Stimulated activated memory B cell treated with anti-CD40 and anti-IgM and Interleukin-4, amounts not matched to agents 10 μg/mL and 1 μg/mL and 100 μg/mL, for 72 hours (primary cell): ENCODE results near the gene ATG4B.

ENCODE experiments used
- ATAC-seq: fragments of 150-1000 bp; cut with Tn5 transposase; 2 replicates; pipeline ENCODE4 v1.10.0; 2021
- H3K27ac Mint-ChIP-seq: one replicate; pipeline ENCODE4 v1.8.0; 2022; ENCODE audit warnings: mild to moderate bottlenecking, mixed read lengths
- H3K27me3 Mint-ChIP-seq: one replicate; pipeline ENCODE4 v1.8.0; 2022; ENCODE audit warnings: mixed read lengths
- H3K36me3 Mint-ChIP-seq: one replicate; pipeline ENCODE4 v1.8.0; 2022; ENCODE audit warnings: mixed read lengths
- H3K4me1 Mint-ChIP-seq: one replicate; pipeline ENCODE4 v1.8.0; 2022; ENCODE audit warnings: mixed read lengths
- H3K4me3 Mint-ChIP-seq: one replicate; pipeline ENCODE4 v1.8.0; 2022; ENCODE audit warnings: mild to moderate bottlenecking, moderate library complexity, mixed read lengths
- H3K9me3 Mint-ChIP-seq: one replicate; pipeline ENCODE4 v1.8.0; 2022; ENCODE audit warnings: mixed read lengths

Gene ATG4B

GRCh38 chr2:241607162-241607885, 30.2 kb upstream of the ATG4B start:
- no peaks in the 10 kb centered on the region for H3K27me3 Mint-ChIP-seq

DNA sequence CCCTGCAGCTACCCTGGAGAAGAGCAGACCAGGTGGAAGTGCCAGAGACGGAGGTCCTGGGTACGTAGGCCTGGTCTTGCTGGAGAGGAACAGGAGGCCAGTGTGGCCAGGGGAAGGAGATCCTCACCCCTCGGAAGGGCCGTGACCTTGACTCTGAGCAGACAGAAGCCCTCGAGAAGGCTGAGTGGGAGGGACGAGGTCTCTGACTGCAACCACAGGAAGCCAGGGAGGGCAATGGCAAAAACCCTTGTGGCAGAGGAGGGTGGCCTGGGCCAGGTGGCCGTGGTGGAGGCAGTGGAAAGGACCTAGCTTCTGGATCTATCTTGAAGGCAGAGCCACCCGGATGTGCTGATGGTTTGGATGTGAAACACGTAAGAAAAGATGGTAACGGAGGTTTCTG, 28.6 kb upstream of the ATG4B start:
- H3K4me3 Mint-ChIP-seq = peak overlapping the region; percentile 59
- peaks cover 27% of the 10 kb centered on the region for H3K36me3 Mint-ChIP-seq
- peaks cover 20% of the 10 kb centered on the region for H3K4me1 Mint-ChIP-seq
- ATAC-seq = no peak
- peak overlapping the region; percentile 14 for H3K27ac Mint-ChIP-seq
- no peaks in the 10 kb centered on the region for H3K9me3 Mint-ChIP-seq
- no peaks in the 10 kb centered on the region for H3K27me3 Mint-ChIP-seq

More at GRCh38 chr2:241607162-241607885, 30.2 kb upstream of the ATG4B start:
- peaks cover 20% of the 10 kb centered on the region for H3K4me1 Mint-ChIP-seq
- H3K4me3 Mint-ChIP-seq = no peak overlapping the region
- H3K27ac Mint-ChIP-seq = no peak overlapping the region
- ATAC-seq = no peak
- H3K36me3 Mint-ChIP-seq = peaks cover 38% of the 10 kb centered on the region
- H3K9me3 Mint-ChIP-seq = no peaks in the 10 kb centered on the region

- Mint-ChIP-seq H3K36me3 (peaks cover 27% of the 10 kb centered on the region), H3K4me3 (peak overlapping the region; percentile 59), H3K27me3 (no peaks in the 10 kb centered on the region), H3K4me1 (peaks cover 20% of the 10 kb centered on the region), H3K27ac (peak overlapping the region; percentile 76), H3K9me3 (no peaks in the 10 kb centered on the region)
- peak; percentile 99 for ATAC-seq
These were observed 27.4 kb upstream of the ATG4B start for GRCh38 chr2:241609859-241610793.

DNA sequence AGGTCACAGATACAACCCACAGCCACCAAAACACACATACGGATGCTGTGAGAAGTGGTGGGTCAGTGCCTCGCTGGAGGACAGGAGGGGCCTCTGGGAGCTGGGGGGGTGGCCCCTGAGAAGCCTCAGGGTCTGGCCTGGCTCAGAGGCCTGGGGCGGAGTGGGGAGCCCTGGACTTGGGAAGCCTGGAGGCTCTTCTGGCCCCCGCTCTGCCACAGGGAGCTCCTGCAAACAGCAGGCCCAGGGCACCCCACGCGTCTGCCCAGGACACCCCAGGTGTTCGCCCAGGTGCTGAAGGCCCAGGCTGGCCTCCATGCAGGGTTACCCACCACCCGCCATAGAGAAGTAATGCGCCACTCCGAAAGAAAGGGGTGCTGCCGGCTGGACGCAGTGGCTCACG, 26.4 kb upstream of the ATG4B start:
- Mint-ChIP-seq H3K4me1 (peaks cover 28% of the 10 kb centered on the region), H3K27ac (peak overlapping the region; percentile 76), H3K36me3 (peaks cover 27% of the 10 kb centered on the region), H3K27me3 (no peaks in the 10 kb centered on the region), H3K9me3 (no peaks in the 10 kb centered on the region), H3K4me3 (peak overlapping the region; percentile 59)
- ATAC-seq = no peak

GRCh38 chr2:241612156-241613016, 25.1 kb upstream of the ATG4B start:
- H3K36me3 Mint-ChIP-seq = peaks cover 21% of the 10 kb centered on the region
- H3K27ac Mint-ChIP-seq = no peak overlapping the region
- H3K9me3 Mint-ChIP-seq = no peaks in the 10 kb centered on the region
- H3K4me3 Mint-ChIP-seq = no peak overlapping the region
- ATAC-seq = no peak
- H3K27me3 Mint-ChIP-seq = no peaks in the 10 kb centered on the region
- peaks cover 37% of the 10 kb centered on the region for H3K4me1 Mint-ChIP-seq

- no peak for ATAC-seq
- no peaks in the 10 kb centered on the region for H3K9me3 Mint-ChIP-seq
- no peaks in the 10 kb centered on the region for H3K27me3 Mint-ChIP-seq
- no peak overlapping the region for H3K4me3 Mint-ChIP-seq
- no peak overlapping the region for H3K27ac Mint-ChIP-seq
- H3K36me3 Mint-ChIP-seq = peaks cover 22% of the 10 kb centered on the region
- H3K4me1 Mint-ChIP-seq = peaks cover 45% of the 10 kb centered on the region
These were observed 24.3 kb upstream of the ATG4B start for GRCh38 chr2:241613017-241613780.

DNA sequence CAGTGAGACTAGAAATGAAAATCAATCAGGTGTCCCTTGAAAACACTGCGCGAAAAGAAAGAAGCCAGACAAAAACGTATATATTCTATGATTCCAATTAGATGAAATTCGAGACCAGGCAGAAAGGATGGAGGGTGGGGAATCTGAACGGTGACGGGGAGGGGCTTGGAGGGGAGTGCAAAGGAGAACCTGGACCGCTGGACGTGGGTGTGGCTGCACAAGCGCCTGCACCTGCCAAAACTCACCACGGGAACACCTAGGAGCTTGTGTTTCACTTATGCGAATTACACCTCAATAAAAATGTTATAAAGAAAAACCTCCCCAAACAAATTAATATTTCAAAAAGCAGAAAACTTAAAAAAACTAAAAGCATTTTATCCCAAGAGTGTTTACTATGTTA, 22.5 kb upstream of the ATG4B start:
- H3K27ac Mint-ChIP-seq = no peak overlapping the region
- H3K36me3 Mint-ChIP-seq = peaks cover 32% of the 10 kb centered on the region
- no peak for ATAC-seq
- H3K4me1 Mint-ChIP-seq = peaks cover 47% of the 10 kb centered on the region
- no peaks in the 10 kb centered on the region for H3K9me3 Mint-ChIP-seq
- no peaks in the 10 kb centered on the region for H3K27me3 Mint-ChIP-seq
- H3K4me3 Mint-ChIP-seq = no peak overlapping the region

GRCh38 chr2:241615522-241616052, 21.9 kb upstream of the ATG4B start:
- Mint-ChIP-seq H3K9me3 (peaks cover 4% of the 10 kb centered on the region), H3K4me1 (peaks cover 49% of the 10 kb centered on the region), H3K27ac (peak overlapping the region; percentile 39), H3K36me3 (peaks cover 37% of the 10 kb centered on the region), H3K27me3 (no peaks in the 10 kb centered on the region), H3K4me3 (peak overlapping the region; percentile 41)
- no peak for ATAC-seq

GRCh38 chr2:241616168-241617125, 21.0 kb upstream of the ATG4B start:
- Mint-ChIP-seq H3K36me3 (peaks cover 46% of the 10 kb centered on the region), H3K9me3 (peaks cover 6% of the 10 kb centered on the region), H3K4me1 (peaks cover 47% of the 10 kb centered on the region), H3K27ac (peak overlapping the region; percentile 87), H3K4me3 (peak overlapping the region; percentile 41), H3K27me3 (no peaks in the 10 kb centered on the region)
- ATAC-seq = no peak

GRCh38 chr2:241617431-241618154, 19.9 kb upstream of the ATG4B start:
- H3K27me3 Mint-ChIP-seq = no peaks in the 10 kb centered on the region
- peaks cover 43% of the 10 kb centered on the region for H3K36me3 Mint-ChIP-seq
- H3K4me1 Mint-ChIP-seq = peaks cover 47% of the 10 kb centered on the region
- H3K9me3 Mint-ChIP-seq = peaks cover 6% of the 10 kb centered on the region
- H3K4me3 Mint-ChIP-seq = peak overlapping the region; percentile 91
- ATAC-seq = peak; percentile 83
- peak overlapping the region; percentile 87 for H3K27ac Mint-ChIP-seq

- Mint-ChIP-seq H3K27me3 (no peaks in the 10 kb centered on the region), H3K36me3 (peaks cover 43% of the 10 kb centered on the region), H3K4me3 (peak overlapping the region; percentile 91), H3K4me1 (peaks cover 47% of the 10 kb centered on the region), H3K27ac (peak overlapping the region; percentile 87), H3K9me3 (peaks cover 6% of the 10 kb centered on the region)
- ATAC-seq = no peak
These were observed 19.1 kb upstream of the ATG4B start for GRCh38 chr2:241618296-241618805.

GRCh38 chr2:241618829-241619228, 18.7 kb upstream of the ATG4B start:
- Mint-ChIP-seq H3K4me1 (peaks cover 47% of the 10 kb centered on the region), H3K9me3 (peaks cover 6% of the 10 kb centered on the region), H3K27ac (peak overlapping the region; percentile 87), H3K4me3 (no peak overlapping the region), H3K36me3 (peaks cover 43% of the 10 kb centered on the region), H3K27me3 (no peaks in the 10 kb centered on the region)
- no peak for ATAC-seq
